Iris pigment epithelial cell (primary cell): ENCODE data around the gene FOXL3.
"Not testable (repeated sequence)": the region's sequence is repeated elsewhere in the genome, so short reads cannot be mapped to it uniquely, and the experiment has no call there.

Source experiments
- DNase-seq: peaks from one replicate; pipeline ENCODE4 v3.0.0-alpha.2; 2011; ENCODE audit warnings: low read depth

The FOXL3 gene

GRCh38 chr7:255038-255435 is 34.9 kb upstream of the FOXL3 start:
- no peak for DNase-seq

- DNase-seq = no peak
Observed at GRCh38 chr7:255721-256361, 34.1 kb upstream of the FOXL3 start.

DNA sequence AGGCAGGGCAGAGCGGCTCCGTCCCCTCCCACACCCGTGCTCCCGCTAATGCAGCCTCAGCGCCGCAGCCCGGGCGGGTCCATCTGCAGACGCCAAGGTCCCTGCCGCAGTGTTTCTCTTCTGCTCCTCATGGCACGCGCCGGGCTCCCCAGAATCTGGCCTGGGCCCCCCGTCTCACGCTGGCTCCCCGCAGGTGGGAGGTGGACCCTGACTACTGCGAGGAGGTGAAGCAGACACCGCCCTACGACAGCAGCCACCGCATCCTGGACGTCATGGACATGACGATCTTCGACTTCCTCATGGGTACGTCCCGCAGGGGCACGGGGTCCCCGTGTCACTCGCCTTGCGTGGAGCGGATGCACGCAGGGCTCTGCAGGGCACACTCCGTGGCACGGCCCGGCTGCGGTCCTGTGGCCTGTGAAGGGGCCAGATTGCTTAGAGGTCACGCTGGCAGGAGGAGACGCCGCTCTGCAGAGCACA is 33.5 kb upstream of the FOXL3 start:
- no peak for DNase-seq

DNA sequence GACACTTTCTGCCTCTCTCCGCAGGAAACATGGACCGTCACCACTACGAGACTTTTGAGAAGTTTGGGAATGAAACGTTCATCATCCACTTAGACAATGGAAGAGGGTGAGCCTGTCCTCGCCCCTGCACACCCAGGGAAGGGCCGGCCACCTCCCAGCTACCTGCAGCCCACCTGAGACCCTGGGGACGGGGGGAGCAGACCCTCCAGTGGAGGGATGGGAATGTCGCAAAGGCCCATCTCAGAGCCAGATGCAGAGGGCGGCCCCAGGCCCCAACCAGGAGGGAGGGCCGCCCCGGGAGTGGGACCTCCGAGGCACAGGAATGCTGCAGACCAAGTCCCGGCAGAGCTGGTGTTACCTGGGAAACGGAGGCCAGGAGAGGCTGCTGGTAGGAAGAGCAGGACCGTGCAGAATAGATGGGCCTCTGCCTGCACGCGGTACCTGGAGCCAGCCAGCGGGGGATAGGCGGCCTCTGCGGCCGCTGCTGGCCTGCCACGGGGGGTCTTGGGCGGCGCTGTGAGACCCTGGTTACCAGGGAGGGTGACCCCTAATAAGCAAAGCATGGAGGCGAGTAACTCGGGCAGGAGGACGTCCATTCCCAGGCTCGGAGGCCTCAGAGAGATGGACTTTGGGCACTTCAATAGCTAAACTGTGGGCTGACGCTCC is 32.9 kb upstream of the FOXL3 start:
- DNase-seq = no peak

- DNase-seq = no peak
Observed at GRCh38 chr7:257647-257992, 32.4 kb upstream of the FOXL3 start.

- no peak for DNase-seq
Observed at GRCh38 chr7:258476-259190, 31.3 kb upstream of the FOXL3 start.

DNA sequence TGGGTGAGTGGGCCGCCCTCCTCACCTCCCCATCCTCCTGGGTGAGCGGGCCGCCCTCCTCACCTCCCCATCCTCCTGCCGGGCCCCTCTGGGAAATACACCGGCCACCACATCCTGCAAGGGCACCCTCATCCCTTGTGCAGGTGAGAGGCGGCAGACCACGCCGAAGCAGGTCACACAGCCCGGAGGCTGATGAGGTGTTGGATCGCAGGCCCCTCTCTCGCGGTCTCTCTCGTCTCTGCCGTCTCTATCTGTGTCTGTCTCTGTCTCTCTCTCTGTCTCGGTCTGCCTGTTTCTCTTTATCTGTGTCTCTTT is 30.8 kb upstream of the FOXL3 start:
- DNase-seq = no peak

DNA sequence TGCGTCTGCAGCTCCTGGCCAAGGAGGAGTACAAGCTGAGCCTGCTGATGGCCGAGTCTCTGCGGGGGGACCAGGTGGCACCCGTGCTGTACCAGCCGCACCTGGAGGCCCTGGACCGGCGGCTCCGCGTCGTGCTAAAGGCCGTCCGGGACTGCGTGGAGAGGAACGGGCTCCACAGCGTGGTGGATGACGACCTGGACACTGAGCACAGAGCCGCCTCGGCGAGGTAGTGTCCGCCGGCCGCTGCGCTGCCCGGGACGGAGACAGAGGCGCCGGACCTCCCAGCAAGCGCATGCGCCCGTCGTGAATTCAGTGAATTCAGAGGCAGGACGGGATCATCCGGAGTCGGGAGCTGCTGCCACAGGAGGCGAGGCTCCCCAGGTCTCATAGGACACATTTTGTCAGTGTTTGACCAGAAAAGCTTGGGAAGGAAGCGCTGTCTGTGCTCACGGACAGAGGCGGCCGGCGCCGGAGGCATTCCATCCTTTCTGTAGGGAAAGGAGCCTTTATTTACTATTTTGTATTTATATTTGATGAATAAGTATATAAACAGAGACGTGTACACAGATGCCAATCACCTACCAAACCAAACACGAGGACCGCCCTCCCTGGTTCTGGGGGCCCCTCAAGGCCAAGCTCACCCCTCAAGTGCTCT is 30.1 kb upstream of the FOXL3 start:
- no peak for DNase-seq

- DNase-seq = no peak
Observed at GRCh38 chr7:260441-261281, 29.3 kb upstream of the FOXL3 start.

GRCh38 chr7:261341-262250 is 28.4 kb upstream of the FOXL3 start:
- no peak for DNase-seq

DNA sequence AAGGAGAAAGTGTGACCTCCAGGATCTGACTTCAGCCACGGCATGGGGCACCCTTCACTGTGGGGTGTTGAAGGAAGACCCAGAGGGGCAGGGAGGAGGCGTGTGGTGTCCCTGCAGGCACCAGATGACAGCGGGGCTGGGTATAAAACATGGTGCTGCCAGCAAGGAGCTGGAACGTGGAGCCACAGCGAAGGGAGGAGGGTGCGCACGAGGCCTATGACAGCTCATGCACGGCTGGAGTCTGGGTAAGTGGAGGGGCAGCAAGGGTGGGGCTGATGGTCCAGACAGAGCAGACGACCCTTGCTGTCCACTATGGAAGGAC is 27.8 kb upstream of the FOXL3 start:
- DNase-seq = no peak

- not testable (repeated sequence) for DNase-seq
Observed at GRCh38 chr7:262631-263311, 27.2 kb upstream of the FOXL3 start.

DNA sequence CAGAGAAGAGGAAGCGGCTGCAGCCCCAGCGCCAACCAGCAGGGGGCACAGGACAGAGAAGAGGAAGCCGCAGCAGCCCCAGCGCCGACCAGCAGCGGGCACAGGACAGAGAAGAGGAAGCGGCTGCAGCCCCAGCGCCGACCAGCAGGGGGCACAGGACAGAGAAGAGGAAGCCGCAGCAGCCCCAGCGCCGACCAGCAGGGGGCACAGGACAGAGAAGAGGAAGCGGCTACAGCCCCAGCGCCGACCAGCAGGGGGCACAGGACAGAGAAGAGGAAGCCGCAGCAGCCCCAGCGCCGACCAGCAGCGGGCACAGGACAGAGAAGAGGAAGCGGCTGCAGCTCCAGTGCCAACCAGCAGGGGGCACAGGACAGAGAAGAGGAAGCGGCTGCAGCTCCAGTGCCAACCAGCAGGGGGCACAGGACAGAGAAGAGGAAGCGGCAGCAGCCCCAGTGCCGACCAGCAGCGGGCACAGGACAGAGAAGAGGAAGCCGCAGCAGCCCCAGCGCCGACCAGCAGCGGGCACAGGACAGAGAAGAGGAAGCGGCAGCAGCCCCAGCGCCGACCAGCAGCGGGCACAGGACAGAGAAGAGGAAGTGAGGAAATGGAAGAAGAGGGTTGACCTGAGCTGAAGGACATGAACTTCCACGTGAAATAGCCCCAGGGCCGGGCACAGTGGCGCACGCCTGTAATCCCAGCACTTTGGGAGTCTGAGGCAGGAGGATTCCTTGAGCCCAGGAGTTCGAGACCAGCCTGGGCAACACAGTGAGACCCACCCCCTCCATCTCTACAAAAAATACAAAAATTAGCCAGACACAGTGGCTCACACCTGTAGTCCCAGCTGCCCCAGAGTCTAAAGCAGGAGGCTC is 26.3 kb upstream of the FOXL3 start:
- not testable (repeated sequence) for DNase-seq

GRCh38 chr7:264541-265191 is 25.3 kb upstream of the FOXL3 start:
- no peak for DNase-seq

DNA sequence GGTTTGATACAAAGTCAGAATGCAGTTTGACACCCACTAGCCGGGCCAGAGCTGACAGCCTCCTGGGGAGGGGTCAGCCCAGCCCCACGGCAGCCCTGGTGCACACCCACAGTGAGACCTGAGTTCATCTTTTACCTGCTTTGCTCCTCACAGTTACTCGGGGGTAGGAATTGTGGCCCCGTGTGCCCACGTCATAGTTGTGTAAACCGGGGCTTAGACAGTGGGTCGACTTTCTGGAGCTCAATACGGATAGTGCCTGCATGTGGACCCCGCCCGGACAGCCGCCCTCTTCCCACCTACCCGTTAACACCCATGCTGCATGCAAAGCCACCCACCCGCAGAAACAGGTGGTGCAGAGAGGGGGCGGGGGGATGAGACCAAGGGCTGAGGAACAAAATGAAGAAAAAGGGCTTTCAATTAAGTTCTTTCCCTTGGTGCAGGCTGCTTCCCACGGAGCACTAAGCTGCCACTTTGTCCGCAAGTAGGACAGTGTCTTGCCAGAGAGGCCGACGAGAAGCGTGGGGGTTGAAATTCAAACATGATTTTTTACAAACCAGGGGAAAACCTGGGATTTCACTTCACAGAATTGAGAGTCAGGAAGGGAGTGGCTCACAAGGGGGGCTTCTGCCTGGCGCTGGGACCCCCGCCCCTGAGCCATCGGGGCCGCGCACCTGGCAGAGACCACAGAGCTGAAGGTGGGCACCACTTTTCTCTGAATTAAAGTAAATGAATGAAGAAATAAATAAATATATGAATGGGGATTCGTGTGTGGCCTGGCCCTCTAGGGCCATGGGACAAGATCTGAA is 24.6 kb upstream of the FOXL3 start:
- DNase-seq = no peak

DNA sequence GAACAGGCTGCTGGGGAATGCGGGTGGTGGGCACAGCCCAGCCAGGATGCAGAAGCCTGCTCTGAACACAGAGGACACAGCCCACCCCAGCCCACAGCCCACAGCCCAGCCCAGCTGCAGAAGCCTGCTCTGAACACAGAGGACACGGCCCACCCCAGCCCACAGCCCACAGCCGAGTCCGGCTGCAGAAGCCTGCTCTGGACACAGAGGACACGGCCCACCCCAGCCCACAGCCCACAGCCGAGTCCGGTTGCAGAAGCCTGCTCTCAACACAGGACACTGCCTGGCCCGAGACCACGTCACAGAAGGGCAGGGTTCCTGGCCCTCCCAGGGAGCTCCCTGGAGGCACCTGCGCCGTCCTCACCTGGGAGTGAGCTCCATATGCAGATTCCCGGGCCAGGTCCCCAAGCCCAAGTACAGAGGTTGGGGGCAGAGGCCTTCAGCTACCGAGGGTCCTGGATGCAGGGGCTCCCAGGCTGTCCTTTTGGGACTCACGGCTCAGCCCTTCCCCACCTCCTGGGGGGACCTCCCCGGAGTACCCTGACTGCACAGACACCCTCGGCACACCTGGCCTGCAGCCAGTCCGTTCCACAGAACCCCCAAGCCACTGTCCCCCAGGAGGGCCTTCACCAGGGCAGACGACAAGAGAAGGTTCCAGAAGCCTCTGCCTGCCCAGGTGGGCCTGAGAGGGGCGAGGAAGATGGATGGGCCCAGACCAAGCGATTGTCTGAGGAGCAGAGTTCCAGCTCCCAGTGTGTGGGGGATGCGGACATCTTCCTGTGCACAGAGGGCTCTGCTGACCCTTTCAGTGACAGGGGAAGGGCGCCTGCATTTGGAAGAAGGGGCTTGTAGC is 23.7 kb upstream of the FOXL3 start:
- no peak for DNase-seq
